Lower lobe of right lung (tissue), 2 donors: ENCODE data around the gene CYP2R1. TPM values are rescaled to one million over a fixed set of nuclear protein-coding genes. Genes with fewer than 3 reads are reported as not detected.

ENCODE experiments used
- ATAC-seq, 2 donors: fragments of 200-7000 bp; cut with Tn5 transposase; one replicate each; pipeline ENCODE4 v1.9.1; 2020 to 2022; ENCODE audit warnings: mild to moderate bottlenecking in 2 of 2, moderate library complexity in 2 of 2
- DNase-seq: peaks from one replicate; pipeline ENCODE4 v3.0.0-alpha.2; 2020
- H3K27ac ChIP-seq: fragments of 200-600 bp; one replicate; pipeline ENCODE4 v1.8.0; 2022
- H3K27me3 ChIP-seq: fragments of 200-600 bp; one replicate; pipeline ENCODE4 v1.8.0; 2022; ENCODE audit warnings: low read depth
- H3K36me3 ChIP-seq: fragments of 200-600 bp; one replicate; pipeline ENCODE4 v1.8.0; 2022; ENCODE audit warnings: mild to moderate bottlenecking
- H3K4me1 ChIP-seq: fragments of 200-600 bp; one replicate; pipeline ENCODE4 v1.8.0; 2022
- H3K4me3 ChIP-seq: fragments of 200-600 bp; one replicate; pipeline ENCODE4 v1.8.0; 2022; ENCODE audit warnings: mild to moderate bottlenecking
- H3K9me3 ChIP-seq: fragments of 200-600 bp; one replicate; pipeline ENCODE4 v1.8.0; 2022
- CTCF ChIP-seq: fragments of 200-600 bp; IDR thresholded peaks from one replicate; pipeline ENCODE4 v1.8.0; 2022; ENCODE audit warnings: antibody characterized with exemption, mild to moderate bottlenecking
- intact Hi-C: fragments of 100-400 bp; cut with DNase I; formaldehyde crosslinking; loops from one replicate; pipeline ENCODE4 v1.11.0; 2022
- total RNA-seq: library from RNA; stranded (reverse); fragmentation: NEBNext Ultra II Directional; extraction: Animal tissue kit (Norgen Biotek cat#: 25700); gene quantifications from one replicate; pipeline ENCODE4 v1.2.1, GENCODE V29; 2021
- donor health status: DM: no; HTN: yes; CAD: no; lungs with severe emphysema.

The CYP2R1 gene
- total RNA-seq, 1 donor from 2014 or later = 12.3 TPM

- intact Hi-C loops = no loop called here
- no peaks in the 10 kb centered on the region for H3K27me3 ChIP-seq
- DNase-seq = no peak
- TF ChIP-seq CTCF = no peak
- H3K27ac ChIP-seq = no peak overlapping the region
- no peak for ATAC-seq
- H3K36me3 ChIP-seq = no peaks in the 10 kb centered on the region
- H3K4me3 ChIP-seq = no peak overlapping the region
- H3K9me3 ChIP-seq = no peaks in the 10 kb centered on the region
- H3K4me1 ChIP-seq = peaks cover 7% of the 10 kb centered on the region
These were observed 31.5 kb downstream of the CYP2R1 start for GRCh38 chr11:14860511-14860910.

GRCh38 chr11:14858404-14858803 is 33.6 kb downstream of the CYP2R1 start:
- Histone ChIP-seq H3K9me3 (no peaks in the 10 kb centered on the region), H3K36me3 (no peaks in the 10 kb centered on the region), H3K4me3 (no peak overlapping the region), H3K27ac (no peak overlapping the region), H3K27me3 (no peaks in the 10 kb centered on the region), H3K4me1 (peaks cover 7% of the 10 kb centered on the region)
- ATAC-seq (no peak), DNase-seq (no peak)
- TF ChIP-seq CTCF = no peak
- intact Hi-C loops = no loop called here

GRCh38 chr11:14857621-14858020 is 34.4 kb downstream of the CYP2R1 start:
- TF ChIP-seq CTCF = no peak
- Histone ChIP-seq H3K27ac (no peak overlapping the region), H3K9me3 (no peaks in the 10 kb centered on the region), H3K27me3 (no peaks in the 10 kb centered on the region), H3K36me3 (no peaks in the 10 kb centered on the region), H3K4me3 (no peak overlapping the region), H3K4me1 (peaks cover 7% of the 10 kb centered on the region)
- DNase-seq = no peak
- intact Hi-C loops = no loop called here
- no peak for ATAC-seq

- TF ChIP-seq CTCF = no peak
- no peaks in the 10 kb centered on the region for H3K27me3 ChIP-seq
- no peak for DNase-seq
These were observed 36.1 kb downstream of the CYP2R1 start for GRCh38 chr11:14855890-14856289.

GRCh38 chr11:14854057-14854456 is 38.0 kb downstream of the CYP2R1 start:
- Histone ChIP-seq H3K4me3 (no peak overlapping the region), H3K9me3 (no peaks in the 10 kb centered on the region), H3K27ac (no peak overlapping the region), H3K27me3 (no peaks in the 10 kb centered on the region), H3K4me1 (no peaks in the 10 kb centered on the region), H3K36me3 (no peaks in the 10 kb centered on the region)
- TF ChIP-seq CTCF = no peak
- intact Hi-C loops = no loop called here
- DNase-seq = no peak
- ATAC-seq = no peak

More at GRCh38 chr11:14855890-14856289, 36.1 kb downstream of the CYP2R1 start:
- intact Hi-C loops = no loop called here
- ATAC-seq = no peak
- H3K4me1 ChIP-seq = no peaks in the 10 kb centered on the region
- no peak overlapping the region for H3K27ac ChIP-seq
- H3K9me3 ChIP-seq = no peaks in the 10 kb centered on the region
- no peak overlapping the region for H3K4me3 ChIP-seq
- no peaks in the 10 kb centered on the region for H3K36me3 ChIP-seq

GRCh38 chr11:14852571-14853177 is 39.4 kb downstream of the CYP2R1 start:
- no peaks in the 10 kb centered on the region for H3K27me3 ChIP-seq
- H3K4me1 ChIP-seq = no peaks in the 10 kb centered on the region
- no peaks in the 10 kb centered on the region for H3K36me3 ChIP-seq
- TF ChIP-seq CTCF = no peak
- intact Hi-C loops = no loop called here
- H3K9me3 ChIP-seq = no peaks in the 10 kb centered on the region
- no peak for DNase-seq
- H3K4me3 ChIP-seq = no peak overlapping the region
- H3K27ac ChIP-seq = no peak overlapping the region
- no peak for ATAC-seq
